GM23338 (cell line): ENCODE measurements around the gene ADA. TPM values are rescaled to one million over a fixed set of nuclear protein-coding genes. Genes with fewer than 3 reads are reported as not detected.

ENCODE experiments used
- ATAC-seq: fragments of 200-7000 bp; cut with Tn5 transposase; 3 replicates; pipeline ENCODE4 v1.9.1; 2020
- DNase-seq: peaks from one replicate; pipeline ENCODE4 v3.0.0-alpha.2; 2015; ENCODE audit warnings: low spot score
- H2AFZ ChIP-seq: fragments of 200-600 bp; sonication (generic); 2 replicates; pipeline ENCODE4 v1.8.0; 2016; ENCODE audit warnings: antibody characterized with exemption, mild to moderate bottlenecking, moderate library complexity
- H3F3A ChIP-seq: fragments of 200-600 bp; sonication (generic); replicated peaks from 2 replicates; pipeline ENCODE4 v1.8.0; 2017; ENCODE audit warnings: antibody characterized with exemption, mixed run types, low read depth
- H3K27ac ChIP-seq: fragments of 200-600 bp; sonication (generic); 2 replicates; pipeline ENCODE4 v1.6.1; 2016; ENCODE audit warnings: low read depth
- H3K27me3 ChIP-seq: fragments of 200-600 bp; sonication (generic); 2 replicates; pipeline ENCODE4 v1.8.0; 2016; ENCODE audit warnings: mild to moderate bottlenecking, mixed run types, moderate library complexity; ENCODE audit not compliant: insufficient read depth
- H3K36me3 ChIP-seq: fragments of 200-600 bp; sonication (generic); 2 replicates; pipeline ENCODE4 v1.8.0; 2016; ENCODE audit warnings: mild to moderate bottlenecking; ENCODE audit not compliant: insufficient read depth
- H3K4me1 ChIP-seq: fragments of 200-600 bp; sonication (generic); 2 replicates; pipeline ENCODE4 v1.8.0; 2016; ENCODE audit warnings: mild to moderate bottlenecking, moderate library complexity; ENCODE audit not compliant: insufficient read depth
- H3K4me2 ChIP-seq: fragments of 200-600 bp; sonication (generic); 2 replicates; pipeline ENCODE4 v1.7.1; 2017; ENCODE audit warnings: mixed run types
- H3K4me3 ChIP-seq: fragments of 200-600 bp; sonication (generic); 2 replicates; pipeline ENCODE4 v1.6.1; 2016; ENCODE audit warnings: mixed run types
- H3K79me2 ChIP-seq: fragments of 200-600 bp; sonication (generic); replicated peaks from 2 replicates; pipeline ENCODE4 v1.8.0; 2017; ENCODE audit warnings: mild to moderate bottlenecking; ENCODE audit not compliant: insufficient read depth
- H3K9me2 ChIP-seq: fragments of 200-600 bp; sonication (generic); 2 replicates; pipeline ENCODE4 v1.8.0; 2017; ENCODE audit not compliant: insufficient read depth
- H4K20me1 ChIP-seq: fragments of 200-600 bp; sonication (generic); replicated peaks from 2 replicates; pipeline ENCODE4 v1.8.0; 2017; ENCODE audit warnings: mild to moderate bottlenecking; ENCODE audit not compliant: insufficient read depth
- H3K27ac Mint-ChIP-seq: 2 replicates; pipeline ENCODE4 v1.8.0; 2020; ENCODE audit warnings: inconsistent platforms, mild to moderate bottlenecking, moderate library complexity, mixed read lengths
- H3K27me3 Mint-ChIP-seq: 3 replicates; pipeline ENCODE4 v1.8.0; 2022; ENCODE audit warnings: low read depth, mild to moderate bottlenecking, moderate library complexity, mixed read lengths, inconsistent platforms; ENCODE audit not compliant: insufficient read depth, poor library complexity
- H3K36me3 Mint-ChIP-seq: 3 replicates; pipeline ENCODE4 v1.8.0; 2021; ENCODE audit warnings: low read depth, mild to moderate bottlenecking, inconsistent platforms, moderate library complexity, mixed read lengths
- H3K4me1 Mint-ChIP-seq: 3 replicates; pipeline ENCODE4 v1.8.0; 2020; ENCODE audit warnings: mild to moderate bottlenecking, inconsistent platforms, mixed read lengths
- H3K4me3 Mint-ChIP-seq: 3 replicates; pipeline ENCODE4 v1.8.0; 2021; ENCODE audit warnings: moderate library complexity, mild to moderate bottlenecking, inconsistent platforms, mixed read lengths
- H3K9me3 Mint-ChIP-seq: 3 replicates; pipeline ENCODE4 v1.8.0; 2020; ENCODE audit warnings: moderate library complexity, mild to moderate bottlenecking, inconsistent platforms, mixed read lengths
- CTCF ChIP-seq, 2 experiments: fragments of 200-600 bp in 1 of 2; sonication (generic) in 1 of 2; conservative IDR thresholded peaks; 2 replicates each; pipeline versions ENCODE4 v1.5.1 to v1.6.1; 2016 to 2017; ENCODE audit warnings: antibody characterized with exemption in 2 of 2, low read depth in 2 of 2, mild to moderate bottlenecking in 2 of 2, moderate library complexity in 1 of 2
- ETS1 ChIP-seq: IDR thresholded peaks from 2 replicates; pipeline ENCODE4 v1.6.1; 2016; ENCODE audit warnings: antibody characterized with exemption
- EZH2 ChIP-seq: fragments of 200-600 bp; sonication (generic); IDR thresholded peaks from one replicate; pipeline ENCODE4 v1.8.0; 2017; ENCODE audit warnings: antibody characterized with exemption, mild to moderate bottlenecking, low read depth; ENCODE audit not compliant: unreplicated experiment
- JUNB ChIP-seq: IDR thresholded peaks from one replicate; pipeline ENCODE4 v1.6.1; 2016; ENCODE audit warnings: antibody characterized with exemption; ENCODE audit not compliant: unreplicated experiment
- NANOG ChIP-seq: IDR thresholded peaks from 2 replicates; pipeline ENCODE4 v1.6.1; 2016; ENCODE audit warnings: antibody characterized with exemption, borderline replicate concordance
- POLR2AphosphoS5 ChIP-seq: IDR thresholded peaks from 2 replicates; pipeline ENCODE4 v1.6.1; 2016; ENCODE audit warnings: antibody characterized with exemption, low read depth
- STAT1 ChIP-seq: IDR thresholded peaks from one replicate; pipeline ENCODE4 v1.6.1; 2016; ENCODE audit warnings: antibody characterized with exemption; ENCODE audit not compliant: unreplicated experiment
- ZNF114 ChIP-seq: fragments of 250-450 bp; sonication (Bioruptor Pico); IDR thresholded peaks from 2 replicates; pipeline ENCODE4 v1.5.0; 2020; ENCODE audit warnings: mild to moderate bottlenecking, moderate library complexity
- ZNF462 ChIP-seq: fragments of 250-450 bp; sonication (Bioruptor Pico); IDR thresholded peaks from 2 replicates; pipeline ENCODE4 v1.5.0; 2020; ENCODE audit warnings: mild to moderate bottlenecking, moderate library complexity
- polyA plus RNA-seq: library from polyadenylated mRNA; unstranded; fragments of >200 nt; fragmentation: Nextera tagmentation; extraction: Ambion mirVana; gene quantifications from 2 replicates; pipeline ENCODE4 v1.2.1, GENCODE V29; 2016
- total RNA-seq: library from RNA; depleted of rRNA; stranded (reverse); fragments of >200 nt; shearing (Covaris generic); gene quantifications from 2 replicates; pipeline ENCODE4 v1.2.3, GENCODE V29; 2014
- TF ChIP-seq, protein P1 (sequence below): IDR thresholded peaks from one replicate; pipeline ENCODE4 v1.6.1; 2018; ENCODE audit warnings: antibody characterized with exemption; ENCODE audit not compliant: unreplicated experiment

Gene ADA
- total and polyA plus RNA-seq, 2 experiments from 2014 or later: 15.8 to 16.2 TPM

- TF ChIP-seq ZNF462 (CRISPR knock-in tag): no peak
- no peak for TF ChIP-seq POLR2AphosphoS5
- no peak for TF ChIP-seq NANOG
Observed at GRCh38 chr20:44572551-44573500, 78.7 kb downstream of the ADA start (continued).

- no peak overlapping the region for H3K27ac Mint-ChIP-seq
- H3K27me3 Mint-ChIP-seq: no peaks in the 10 kb centered on the region
- no peaks in the 10 kb centered on the region for H3K36me3 ChIP-seq
- no peaks in the 10 kb centered on the region for H3F3A ChIP-seq
- H3K4me1 ChIP-seq: no peaks in the 10 kb centered on the region
- H3K9me2 ChIP-seq: no peaks in the 10 kb centered on the region
- H3K4me3 Mint-ChIP-seq: no peak overlapping the region
- no peaks in the 10 kb centered on the region for H3K9me3 Mint-ChIP-seq
- H3K4me3 ChIP-seq: no peak overlapping the region
- no peak for ATAC-seq
- H3K36me3 Mint-ChIP-seq: no peaks in the 10 kb centered on the region
- H3K27me3 ChIP-seq: no peaks in the 10 kb centered on the region
- H3K79me2 ChIP-seq: 0 out of 2 replicates have a peak, but pooled peaks cover 5% of the 10 kb centered on the region
- peaks cover 3% of the 10 kb centered on the region; the same call in 1 of the 3 replicates for H3K4me1 Mint-ChIP-seq
- no peak overlapping the region for H2AFZ ChIP-seq
- H3K27ac ChIP-seq: no peak overlapping the region
- no peak overlapping the region for H3K4me2 ChIP-seq
- H4K20me1 ChIP-seq: no peaks in the 10 kb centered on the region; the same call in 1 of the 2 replicates
- no peak for DNase-seq
- TF ChIP-seq, protein P1, sequence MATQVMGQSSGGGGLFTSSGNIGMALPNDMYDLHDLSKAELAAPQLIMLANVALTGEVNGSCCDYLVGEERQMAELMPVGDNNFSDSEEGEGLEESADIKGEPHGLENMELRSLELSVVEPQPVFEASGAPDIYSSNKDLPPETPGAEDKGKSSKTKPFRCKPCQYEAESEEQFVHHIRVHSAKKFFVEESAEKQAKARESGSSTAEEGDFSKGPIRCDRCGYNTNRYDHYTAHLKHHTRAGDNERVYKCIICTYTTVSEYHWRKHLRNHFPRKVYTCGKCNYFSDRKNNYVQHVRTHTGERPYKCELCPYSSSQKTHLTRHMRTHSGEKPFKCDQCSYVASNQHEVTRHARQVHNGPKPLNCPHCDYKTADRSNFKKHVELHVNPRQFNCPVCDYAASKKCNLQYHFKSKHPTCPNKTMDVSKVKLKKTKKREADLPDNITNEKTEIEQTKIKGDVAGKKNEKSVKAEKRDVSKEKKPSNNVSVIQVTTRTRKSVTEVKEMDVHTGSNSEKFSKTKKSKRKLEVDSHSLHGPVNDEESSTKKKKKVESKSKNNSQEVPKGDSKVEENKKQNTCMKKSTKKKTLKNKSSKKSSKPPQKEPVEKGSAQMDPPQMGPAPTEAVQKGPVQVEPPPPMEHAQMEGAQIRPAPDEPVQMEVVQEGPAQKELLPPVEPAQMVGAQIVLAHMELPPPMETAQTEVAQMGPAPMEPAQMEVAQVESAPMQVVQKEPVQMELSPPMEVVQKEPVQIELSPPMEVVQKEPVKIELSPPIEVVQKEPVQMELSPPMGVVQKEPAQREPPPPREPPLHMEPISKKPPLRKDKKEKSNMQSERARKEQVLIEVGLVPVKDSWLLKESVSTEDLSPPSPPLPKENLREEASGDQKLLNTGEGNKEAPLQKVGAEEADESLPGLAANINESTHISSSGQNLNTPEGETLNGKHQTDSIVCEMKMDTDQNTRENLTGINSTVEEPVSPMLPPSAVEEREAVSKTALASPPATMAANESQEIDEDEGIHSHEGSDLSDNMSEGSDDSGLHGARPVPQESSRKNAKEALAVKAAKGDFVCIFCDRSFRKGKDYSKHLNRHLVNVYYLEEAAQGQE: no peak
- TF ChIP-seq STAT1: no peak
- no peak for TF ChIP-seq CTCF (conservative IDR thresholded peaks at IDR 0.05; ENCODE audit: low read depth in 2 of 2)
- no peak for TF ChIP-seq ZNF114 (CRISPR knock-in tag)
- TF ChIP-seq EZH2: no peak
- no peak for TF ChIP-seq ETS1
- no peak for TF ChIP-seq POLR2AphosphoS5
- no peak for TF ChIP-seq JUNB
Observed at GRCh38 chr20:44571362-44571988, 80.0 kb downstream of the ADA start.
